Lower leg skin (tissue), 4 donors: ENCODE measurements around the gene FOXP1. TPM values are rescaled to one million over a fixed set of nuclear protein-coding genes. Genes with fewer than 3 reads are reported as not detected.

Experiments
- DNase-seq, 2 donors: peaks; one replicate each; pipeline ENCODE4 v3.0.0-alpha.2; 2019; ENCODE audit warnings: low spot score in 2 of 2
- H3K4me3 ChIP-seq: fragments of 200-600 bp; sonication (generic); 2 replicates; pipeline ENCODE4 v1.5.1; 2017; ENCODE audit warnings: mild to moderate bottlenecking, low read depth; ENCODE audit not compliant: poor library complexity, severe bottlenecking
- POLR2A ChIP-seq, 2 donors: fragments of 450-650 bp; IDR thresholded peaks; one replicate each; pipeline ENCODE4 v1.6.1; 2016 to 2017; ENCODE audit warnings: antibody characterized with exemption in 2 of 2, mild to moderate bottlenecking in 1 of 2, moderate library complexity in 1 of 2
- WGBS, 2 donors: methylation state at CpG; one replicate each; pipeline ENCODE4 v1.1.5; 2018; 5-methylcytosine and 5-hydroxymethylcytosine counted together
- intact Hi-C: fragments of 100-400 bp; cut with DNase I; formaldehyde crosslinking; loops from one replicate; pipeline ENCODE4 v1.15.0; 2023; ENCODE audit warnings: low total_unique reads
- total RNA-seq, 4 donors: library from RNA; depleted of rRNA; stranded (reverse); fragments of >200 nt; gene quantifications; one replicate each; pipeline ENCODE4 v1.1.0, GENCODE V29; 2016
- TF ChIP-seq, protein P1 (sequence below), 3 donors: fragments of 450-650 bp; IDR thresholded peaks; one replicate each; pipeline ENCODE4 v1.5.1; 2016; ENCODE audit warnings: antibody characterized with exemption in 3 of 3, mild to moderate bottlenecking in 3 of 3, moderate library complexity in 2 of 3

FOXP1 gene
- total RNA-seq, 4 donors from 2014 or later, result 46.6 to 66.6 (median 55.2) TPM

DNA sequence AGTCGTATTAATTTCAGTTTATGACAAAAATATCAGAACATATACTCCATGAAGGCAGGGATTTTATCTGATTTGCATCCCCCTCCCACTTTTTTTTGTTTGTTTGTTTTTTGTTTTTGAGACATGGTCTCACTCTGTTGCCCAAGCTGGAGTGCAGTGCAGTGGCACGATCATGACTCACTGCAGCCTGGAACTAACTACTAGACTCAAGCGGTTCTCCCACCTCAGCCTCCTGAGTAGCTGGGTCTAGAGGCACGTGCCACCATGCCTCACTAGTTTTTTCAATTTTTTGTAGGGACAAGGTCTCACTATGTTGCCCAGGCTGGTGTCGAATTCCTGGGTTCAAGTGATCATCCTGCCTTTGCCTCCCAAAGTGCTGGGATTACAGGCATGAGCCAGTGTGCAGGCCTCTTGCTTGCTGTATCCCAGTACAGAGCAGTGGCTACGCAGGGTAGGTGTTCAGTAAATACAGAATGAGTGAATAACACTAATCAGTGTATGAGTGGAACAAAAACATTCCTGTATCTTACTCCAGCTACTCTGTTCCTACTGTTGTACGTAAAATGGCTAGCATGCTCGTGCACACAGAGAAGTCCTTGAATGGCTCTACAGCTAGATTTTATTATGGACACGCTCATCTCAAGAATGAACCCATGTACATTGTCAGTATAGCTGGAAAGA is 272.4 kb downstream of the FOXP1 start:
- 84 to 88% methylated on average over 9 of the region's 9 CpGs for WGBS, 2 donors
- intact Hi-C loops, result no loop called here

DNA sequence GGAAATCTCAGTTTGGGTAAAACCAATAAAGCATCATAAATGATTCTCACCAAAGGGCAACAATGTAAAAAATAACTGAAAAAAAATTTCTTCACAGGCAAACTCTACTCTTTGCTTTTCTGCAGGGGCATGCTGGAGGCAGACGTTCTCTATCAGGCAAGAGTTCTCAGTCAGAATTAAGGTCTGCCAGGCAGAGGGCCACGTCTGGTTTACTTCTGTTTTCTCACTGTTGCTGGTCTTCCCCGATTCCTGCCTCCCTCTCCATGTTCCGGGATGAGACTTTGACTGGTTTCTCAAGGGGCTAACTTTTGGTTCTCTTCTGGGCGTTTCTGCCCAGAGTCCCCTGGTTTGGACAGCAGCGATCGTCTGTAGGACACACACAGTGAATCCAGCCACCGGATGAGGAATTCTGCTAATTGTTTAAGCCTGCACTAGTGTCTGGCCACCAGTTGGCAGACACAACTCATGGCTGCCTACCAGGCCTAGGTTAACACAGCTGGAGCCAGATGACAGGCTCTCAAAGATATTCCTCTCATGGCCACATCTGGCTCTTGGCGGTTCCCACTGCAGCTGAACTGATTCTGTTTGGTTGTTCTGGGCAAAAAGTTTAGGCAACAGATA is 273.1 kb downstream of the FOXP1 start:
- intact Hi-C loops, result no loop called here
- no peak overlapping the region for H3K4me3 ChIP-seq
- WGBS, 2 donors, result 55 to 60% methylated on average over 9 of the region's 9 CpGs
- TF ChIP-seq, protein P1, sequence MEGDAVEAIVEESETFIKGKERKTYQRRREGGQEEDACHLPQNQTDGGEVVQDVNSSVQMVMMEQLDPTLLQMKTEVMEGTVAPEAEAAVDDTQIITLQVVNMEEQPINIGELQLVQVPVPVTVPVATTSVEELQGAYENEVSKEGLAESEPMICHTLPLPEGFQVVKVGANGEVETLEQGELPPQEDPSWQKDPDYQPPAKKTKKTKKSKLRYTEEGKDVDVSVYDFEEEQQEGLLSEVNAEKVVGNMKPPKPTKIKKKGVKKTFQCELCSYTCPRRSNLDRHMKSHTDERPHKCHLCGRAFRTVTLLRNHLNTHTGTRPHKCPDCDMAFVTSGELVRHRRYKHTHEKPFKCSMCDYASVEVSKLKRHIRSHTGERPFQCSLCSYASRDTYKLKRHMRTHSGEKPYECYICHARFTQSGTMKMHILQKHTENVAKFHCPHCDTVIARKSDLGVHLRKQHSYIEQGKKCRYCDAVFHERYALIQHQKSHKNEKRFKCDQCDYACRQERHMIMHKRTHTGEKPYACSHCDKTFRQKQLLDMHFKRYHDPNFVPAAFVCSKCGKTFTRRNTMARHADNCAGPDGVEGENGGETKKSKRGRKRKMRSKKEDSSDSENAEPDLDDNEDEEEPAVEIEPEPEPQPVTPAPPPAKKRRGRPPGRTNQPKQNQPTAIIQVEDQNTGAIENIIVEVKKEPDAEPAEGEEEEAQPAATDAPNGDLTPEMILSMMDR (IDR thresholded peaks at IDR 0.05), result no peak
- no peak for TF ChIP-seq POLR2A (IDR thresholded peaks at IDR 0.05)
- peak in 1 of 2 donors; percentile 22 for DNase-seq

More for the DNA sequence above, 272.4 kb downstream of the FOXP1 start:
- DNase-seq, result no peak
- H3K4me3 ChIP-seq, result no peak overlapping the region
- no peak for TF ChIP-seq POLR2A (IDR thresholded peaks at IDR 0.05)
- TF ChIP-seq, protein P1 (IDR thresholded peaks at IDR 0.05), result no peak

DNA sequence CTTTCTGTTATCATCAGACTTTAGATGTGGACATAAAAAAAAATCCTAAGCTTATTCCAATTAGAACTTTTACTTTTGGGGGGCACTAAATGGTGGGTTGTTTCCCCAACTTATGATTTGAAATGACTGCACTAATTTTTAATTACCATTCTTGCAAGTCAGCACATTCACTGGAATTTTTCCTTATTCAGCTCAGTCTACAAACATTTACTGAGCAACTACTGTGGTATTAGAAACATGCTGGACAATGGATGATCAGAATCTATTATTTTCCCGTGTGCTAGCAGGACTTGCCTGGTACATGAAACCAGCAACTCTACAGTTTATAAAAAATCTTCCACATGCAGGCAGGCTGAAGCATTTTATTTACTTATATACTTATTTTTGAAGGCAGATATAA is 273.6 kb downstream of the FOXP1 start:
- intact Hi-C loops, result no loop called here
- DNase-seq, result no peak
- no peak overlapping the region for H3K4me3 ChIP-seq
- no peak for TF ChIP-seq POLR2A (IDR thresholded peaks at IDR 0.05)
- TF ChIP-seq, protein P1 (IDR thresholded peaks at IDR 0.05), result no peak
- 70 to 83% methylated on average over 1 of the region's 1 CpG for WGBS, 2 donors

DNA sequence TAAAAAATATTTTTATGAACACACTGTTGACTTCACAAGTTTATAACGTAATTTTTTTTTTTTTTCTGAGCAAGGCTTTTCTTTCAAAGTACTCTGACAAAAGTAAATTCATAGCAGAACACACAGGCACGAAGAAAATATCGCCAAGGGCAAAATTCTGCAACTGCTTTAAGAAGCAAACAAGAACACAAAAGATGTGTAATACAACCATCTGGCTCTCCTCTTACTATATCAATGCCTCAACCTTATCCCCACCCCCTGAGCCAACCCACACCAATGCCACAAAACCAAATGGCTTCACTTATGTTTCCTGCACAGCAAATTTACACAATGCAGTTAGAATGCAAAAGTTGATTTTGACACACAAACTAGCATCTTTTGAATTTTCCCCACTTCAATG is 274.2 kb downstream of the FOXP1 start:
- no peak for TF ChIP-seq POLR2A (IDR thresholded peaks at IDR 0.05)
- TF ChIP-seq, protein P1 (IDR thresholded peaks at IDR 0.05), result no peak
- intact Hi-C loops, result no loop called here
- DNase-seq, result no peak
- no peak overlapping the region for H3K4me3 ChIP-seq
- WGBS, 2 donors, result 67 to 70% methylated on average over 3 of the region's 3 CpGs

DNA sequence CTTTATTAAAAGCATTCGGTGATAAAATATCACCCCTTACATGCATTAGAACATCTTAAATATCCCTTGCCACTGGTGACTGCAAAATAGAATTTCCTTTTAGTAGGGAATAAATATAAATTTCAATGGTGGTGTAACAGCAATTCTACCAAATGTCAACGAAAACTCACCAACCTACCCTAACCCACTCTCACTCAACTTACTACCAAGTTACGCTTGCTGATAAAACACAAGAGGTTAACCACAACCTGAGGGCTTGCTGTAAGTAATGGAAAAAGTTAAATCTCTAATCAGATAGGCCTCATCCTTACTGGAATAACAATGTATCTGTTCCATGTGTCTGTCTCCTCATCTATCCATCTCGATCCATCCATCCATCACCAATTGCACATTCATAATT is 274.7 kb downstream of the FOXP1 start:
- no peak for DNase-seq
- WGBS, 2 donors, result 87 to 90% methylated on average over 4 of the region's 4 CpGs
- no peak overlapping the region for H3K4me3 ChIP-seq
- intact Hi-C loops, result no loop called here
- TF ChIP-seq, protein P1 (IDR thresholded peaks at IDR 0.05), result no peak
- TF ChIP-seq POLR2A (IDR thresholded peaks at IDR 0.05), result no peak
